Neuron (in vitro differentiated cells): ENCODE measurements around the gene ZNF292.
"Not testable (repeated sequence)": the region's sequence is repeated elsewhere in the genome, so short reads cannot be mapped to it uniquely, and the experiment has no call there.

Experiments
- H2AFZ ChIP-seq: one replicate; pipeline ENCODE4 v1.6.1; 2013; ENCODE audit warnings: low read depth, mild to moderate bottlenecking, inconsistent platforms, low read length, moderate library complexity
- H3K27me3 ChIP-seq: one replicate; pipeline ENCODE4 v1.6.1; 2013; ENCODE audit warnings: low read length; ENCODE audit not compliant: insufficient read depth
- H3K36me3 ChIP-seq: one replicate; pipeline ENCODE4 v1.6.1; 2013; ENCODE audit warnings: low read length; ENCODE audit not compliant: insufficient read depth
- H3K4me1 ChIP-seq: one replicate; pipeline ENCODE4 v1.6.1; 2013; ENCODE audit warnings: low read length; ENCODE audit not compliant: insufficient read depth
- H3K4me3 ChIP-seq: 2 replicates; pipeline ENCODE4 v1.5.1; 2013; ENCODE audit warnings: mild to moderate bottlenecking, low read length, moderate library complexity
- H3K9me3 ChIP-seq: one replicate; pipeline ENCODE4 v1.6.1; 2013; ENCODE audit warnings: low read length

ZNF292 gene

GRCh38 chr6:87203448-87204023, 48.2 kb downstream of the ZNF292 start:
- Histone ChIP-seq H3K4me3 (no peak overlapping the region), H3K27me3 (no peaks in the 10 kb centered on the region), H3K36me3 (peaks cover 15% of the 10 kb centered on the region), H3K9me3 (no peaks in the 10 kb centered on the region), H2AFZ (no peak overlapping the region), H3K4me1 (peaks cover 5% of the 10 kb centered on the region)

- Histone ChIP-seq H2AFZ (no peak overlapping the region), H3K4me3 (no peak overlapping the region), H3K9me3 (no peaks in the 10 kb centered on the region), H3K4me1 (peaks cover 8% of the 10 kb centered on the region), H3K27me3 (no peaks in the 10 kb centered on the region), H3K36me3 (peaks cover 14% of the 10 kb centered on the region)
Observed at GRCh38 chr6:87209812-87210211, 54.4 kb downstream of the ZNF292 start.

DNA sequence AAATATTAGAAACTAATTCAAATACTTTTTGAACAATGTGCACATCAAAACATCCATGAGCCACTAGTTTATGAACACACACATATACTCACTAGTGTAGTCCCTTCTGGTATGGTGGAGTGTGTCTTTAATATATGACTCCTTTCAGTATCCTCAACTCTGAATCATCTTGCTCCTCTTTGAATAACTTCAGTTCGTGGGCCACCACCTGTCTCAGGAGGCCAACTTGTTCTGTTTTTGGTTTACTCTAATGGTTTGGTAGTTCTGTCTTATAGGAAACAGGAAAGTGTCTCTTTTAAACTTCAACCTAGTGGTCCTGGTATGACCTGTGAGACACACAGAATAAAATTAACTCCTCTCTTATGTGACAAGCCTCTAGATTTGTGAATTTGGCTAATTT, 55.6 kb downstream of the ZNF292 start:
- no peaks in the 10 kb centered on the region for H3K27me3 ChIP-seq
- H3K4me1 ChIP-seq: peaks cover 8% of the 10 kb centered on the region
- peaks cover 12% of the 10 kb centered on the region for H3K36me3 ChIP-seq
- H2AFZ ChIP-seq: no peak overlapping the region
- H3K4me3 ChIP-seq: no peak overlapping the region
- H3K9me3 ChIP-seq: no peaks in the 10 kb centered on the region

DNA sequence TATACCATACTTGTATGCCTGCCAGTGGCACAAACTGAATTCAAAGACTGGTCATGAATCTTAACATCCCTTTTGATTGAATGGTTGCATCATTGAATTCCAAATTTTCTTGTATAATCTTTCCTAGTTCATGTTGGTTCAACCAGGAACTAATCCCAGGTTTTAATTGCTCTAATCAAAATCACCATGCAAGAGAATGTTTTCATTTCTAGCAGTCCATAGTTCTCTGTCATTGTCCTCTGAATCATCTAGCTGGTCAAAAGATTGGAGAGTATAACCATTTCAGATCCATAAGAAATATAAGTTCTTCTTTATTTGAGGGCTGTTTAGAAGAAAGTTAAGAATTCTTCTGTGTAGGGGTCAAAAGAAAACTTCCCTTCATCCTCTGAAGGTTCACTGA, 57.2 kb downstream of the ZNF292 start:
- Histone ChIP-seq H3K4me3 (no peak overlapping the region), H3K27me3 (no peaks in the 10 kb centered on the region), H3K36me3 (peaks cover 21% of the 10 kb centered on the region), H3K4me1 (peaks cover 8% of the 10 kb centered on the region), H3K9me3 (no peaks in the 10 kb centered on the region), H2AFZ (no peak overlapping the region)

GRCh38 chr6:87213364-87213763, 58.0 kb downstream of the ZNF292 start:
- peaks cover 28% of the 10 kb centered on the region for H3K36me3 ChIP-seq
- no peaks in the 10 kb centered on the region for H3K9me3 ChIP-seq
- peaks cover 8% of the 10 kb centered on the region for H3K4me1 ChIP-seq
- H3K4me3 ChIP-seq: no peak overlapping the region
- no peak overlapping the region for H2AFZ ChIP-seq
- no peaks in the 10 kb centered on the region for H3K27me3 ChIP-seq

GRCh38 chr6:87214831-87215230, 59.5 kb downstream of the ZNF292 start:
- H3K27me3 ChIP-seq: no peaks in the 10 kb centered on the region
- H3K36me3 ChIP-seq: peaks cover 37% of the 10 kb centered on the region
- H2AFZ ChIP-seq: no peak overlapping the region
- H3K4me1 ChIP-seq: peaks cover 8% of the 10 kb centered on the region
- H3K4me3 ChIP-seq: no peak overlapping the region
- H3K9me3 ChIP-seq: no peaks in the 10 kb centered on the region

- H3K36me3 ChIP-seq: peaks cover 88% of the 10 kb centered on the region
- no peaks in the 10 kb centered on the region for H3K4me1 ChIP-seq
Observed at GRCh38 chr6:87220997-87221396, 65.6 kb downstream of the ZNF292 start.

GRCh38 chr6:87222676-87223075, 67.3 kb downstream of the ZNF292 start:
- Histone ChIP-seq H3K4me3 (no peak overlapping the region), H3K27me3 (no peaks in the 10 kb centered on the region), H3K4me1 (no peaks in the 10 kb centered on the region), H3K36me3 (peaks cover 80% of the 10 kb centered on the region), H3K9me3 (peaks cover 8% of the 10 kb centered on the region), H2AFZ (no peak overlapping the region)

More at GRCh38 chr6:87220997-87221396, 65.6 kb downstream of the ZNF292 start:
- H3K4me3 ChIP-seq: no peak overlapping the region
- no peak overlapping the region for H2AFZ ChIP-seq
- H3K27me3 ChIP-seq: no peaks in the 10 kb centered on the region
- H3K9me3 ChIP-seq: peaks cover 8% of the 10 kb centered on the region

DNA sequence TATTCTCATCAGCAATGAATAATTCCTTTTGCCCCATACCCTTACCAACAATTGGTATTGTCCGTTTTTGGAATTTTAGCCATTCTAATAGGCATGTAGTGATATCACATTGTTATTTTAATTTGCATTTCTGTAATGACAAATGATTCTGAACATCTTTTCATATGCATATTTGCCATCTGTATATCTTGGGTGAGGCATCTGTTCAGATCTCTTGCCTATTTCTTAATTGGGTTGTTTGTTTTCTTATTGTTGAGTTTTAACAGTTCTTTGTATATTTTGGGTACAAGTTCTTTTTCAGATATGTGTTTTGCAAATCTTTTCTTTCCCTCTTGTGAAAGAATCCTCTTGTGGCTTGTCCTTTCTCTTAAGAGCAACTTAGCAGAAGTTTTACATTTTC, 69.6 kb downstream of the ZNF292 start:
- Histone ChIP-seq H3K4me3 (no peak overlapping the region), H3K9me3 (peaks cover 8% of the 10 kb centered on the region), H3K27me3 (no peaks in the 10 kb centered on the region), H2AFZ (no peak overlapping the region), H3K4me1 (no peaks in the 10 kb centered on the region), H3K36me3 (peaks cover 81% of the 10 kb centered on the region)

DNA sequence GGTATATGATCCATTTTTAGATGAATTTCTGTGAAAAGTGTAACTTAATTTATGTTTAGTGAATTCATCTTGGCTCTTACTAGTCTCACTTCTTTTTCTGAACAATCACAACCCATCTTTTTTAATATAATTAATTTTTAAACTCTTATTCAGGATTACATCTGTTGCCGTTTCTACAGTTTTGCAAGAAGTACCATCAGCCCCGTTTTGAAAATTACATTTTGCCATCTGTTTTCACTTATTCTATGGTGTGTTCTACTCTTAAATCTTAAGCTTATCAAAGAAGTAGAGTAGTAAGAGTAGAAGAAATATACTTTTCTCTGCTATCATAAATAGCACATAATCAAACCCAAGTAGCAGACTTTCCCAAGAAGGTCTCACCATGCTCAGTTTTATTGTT, 70.1 kb downstream of the ZNF292 start:
- Histone ChIP-seq H3K36me3 (peaks cover 78% of the 10 kb centered on the region), H3K4me3 (no peak overlapping the region), H3K9me3 (peaks cover 8% of the 10 kb centered on the region), H3K27me3 (no peaks in the 10 kb centered on the region), H3K4me1 (no peaks in the 10 kb centered on the region), H2AFZ (no peak overlapping the region)

DNA sequence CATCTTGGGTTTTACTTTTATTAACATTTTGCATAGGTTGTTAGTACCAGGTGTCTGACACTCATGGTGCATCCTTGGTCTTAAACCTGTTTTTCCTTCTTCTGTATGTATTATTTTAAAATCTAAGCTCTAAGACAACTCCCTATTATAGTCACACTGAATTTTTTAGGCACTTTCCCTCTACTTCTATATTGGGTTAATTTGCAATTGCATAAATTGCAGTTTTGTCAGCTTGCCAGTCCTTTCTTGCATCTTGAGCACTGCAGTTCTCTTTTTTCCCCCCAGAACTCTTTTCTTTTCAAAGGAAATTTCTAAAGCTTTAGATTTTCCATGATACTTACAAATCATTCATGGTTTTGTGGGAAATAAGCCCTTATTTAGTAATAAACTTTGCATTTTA, 70.6 kb downstream of the ZNF292 start:
- Histone ChIP-seq H3K27me3 (no peaks in the 10 kb centered on the region), H2AFZ (no peak overlapping the region), H3K36me3 (peaks cover 75% of the 10 kb centered on the region), H3K9me3 (peaks cover 8% of the 10 kb centered on the region), H3K4me1 (no peaks in the 10 kb centered on the region), H3K4me3 (no peak overlapping the region)

DNA sequence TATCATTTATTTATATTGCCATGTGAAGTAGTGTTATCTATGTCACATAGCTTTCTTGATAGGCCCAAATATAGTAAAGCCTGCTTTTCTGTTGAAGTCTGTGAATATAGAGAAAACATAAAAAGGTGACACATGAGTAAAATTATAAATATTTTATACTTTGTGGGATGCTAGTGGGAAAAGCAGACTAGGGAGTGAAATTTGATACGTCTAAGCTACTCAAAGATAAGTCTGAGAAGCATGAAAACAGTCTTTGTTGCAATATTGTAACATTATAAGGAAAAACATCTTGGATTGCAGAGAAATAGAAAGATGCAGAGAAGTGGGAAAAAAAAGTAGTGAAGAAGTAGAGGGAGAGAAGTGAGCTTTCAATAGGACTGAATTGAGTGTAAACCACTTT, 75.4 kb downstream of the ZNF292 start:
- H3K9me3 ChIP-seq: no peaks in the 10 kb centered on the region
- no peaks in the 10 kb centered on the region for H3K27me3 ChIP-seq
- H3K4me3 ChIP-seq: no peak overlapping the region
- H2AFZ ChIP-seq: no peak overlapping the region
- no peaks in the 10 kb centered on the region for H3K4me1 ChIP-seq
- peaks cover 60% of the 10 kb centered on the region for H3K36me3 ChIP-seq

- Histone ChIP-seq H3K27me3 (no peaks in the 10 kb centered on the region), H3K9me3 (peaks cover 1% of the 10 kb centered on the region), H3K4me3 (no peak overlapping the region), H3K36me3 (peaks cover 62% of the 10 kb centered on the region), H3K4me1 (no peaks in the 10 kb centered on the region), H2AFZ (no peak overlapping the region)
Observed at GRCh38 chr6:87237804-87238203, 82.4 kb downstream of the ZNF292 start.

DNA sequence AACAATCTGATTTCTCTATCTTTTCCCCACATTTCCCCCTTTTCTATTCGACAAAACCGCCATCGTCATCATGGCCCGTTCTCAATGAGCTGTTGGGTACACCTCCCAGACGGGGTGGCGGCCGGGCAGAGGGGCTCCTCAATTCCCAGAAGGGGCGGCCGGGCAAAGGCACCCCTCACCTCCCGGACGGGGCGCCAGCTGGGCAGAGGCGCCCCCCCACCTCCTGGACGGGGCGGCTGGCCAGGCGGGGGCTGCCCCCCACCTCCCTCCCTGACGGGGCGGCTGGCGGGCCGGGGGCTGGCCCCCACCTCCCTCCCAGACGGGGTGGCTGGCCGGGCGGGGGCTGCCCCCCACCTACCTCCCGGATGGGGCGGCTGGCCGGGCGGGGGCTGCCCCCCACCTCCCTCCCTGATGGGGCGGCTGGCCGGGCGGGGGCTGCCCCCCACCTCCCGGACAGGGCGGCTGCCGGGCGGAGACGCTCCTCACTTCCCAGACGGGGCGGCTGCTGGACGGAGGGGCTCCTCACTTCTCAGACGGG, 83.8 kb downstream of the ZNF292 start:
- not testable (repeated sequence) for H3K4me1 ChIP-seq, H2AFZ ChIP-seq, H3K27me3 ChIP-seq, H3K4me3 ChIP-seq, H3K9me3 ChIP-seq
- peaks cover 64% of the 10 kb centered on the region for H3K36me3 ChIP-seq
